HG03025 (cell line): ENCODE measurements around the gene NFAM1.

ENCODE experiments used
- ATAC-seq: cut with Tn5 transposase; IDR thresholded peaks from one replicate; pipeline ENCODE4 v1.9.1; 2021; ENCODE audit warnings: mild to moderate bottlenecking, moderate library complexity; ENCODE audit not compliant: unreplicated experiment, low FRiP score

NFAM1 gene

GRCh38 chr22:42416671-42417230 lies 15.5 kb downstream of the NFAM1 start:
- ATAC-seq, result no peak

DNA sequence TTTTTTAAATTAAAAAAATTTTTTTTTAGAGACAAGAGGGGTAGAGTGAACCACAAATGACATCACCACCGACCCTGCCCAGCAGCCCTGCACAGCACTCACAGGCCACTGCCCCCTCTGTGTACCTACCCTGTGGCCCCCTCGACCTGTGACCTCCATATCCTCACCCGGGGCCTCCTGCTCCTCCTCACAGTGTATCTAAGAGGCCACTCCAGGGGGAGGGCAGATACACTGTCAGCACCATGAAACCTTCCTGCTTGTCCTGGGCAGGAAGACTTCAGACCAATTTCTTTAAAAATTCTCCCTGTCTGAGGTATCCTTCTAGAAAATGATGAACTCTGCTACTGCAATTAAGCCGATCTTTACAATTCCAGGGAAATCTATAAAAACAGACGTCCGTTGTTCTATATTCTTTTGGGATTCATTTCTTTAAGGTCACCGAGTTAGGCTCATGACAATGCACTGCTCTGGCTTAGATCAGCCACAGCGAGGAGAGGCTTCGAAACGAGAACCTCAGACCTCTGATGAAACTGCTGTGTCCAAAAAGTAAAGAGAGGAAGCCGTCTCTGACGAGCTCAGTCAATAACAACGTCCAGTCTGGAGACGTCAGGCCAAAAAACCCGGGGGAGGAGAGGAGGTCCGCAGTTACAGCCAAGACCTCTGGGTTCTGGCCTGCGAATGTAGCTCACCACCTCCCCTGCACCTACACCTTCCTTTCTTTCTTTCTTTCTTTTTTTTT lies 17.5 kb downstream of the NFAM1 start:
- no peak for ATAC-seq

DNA sequence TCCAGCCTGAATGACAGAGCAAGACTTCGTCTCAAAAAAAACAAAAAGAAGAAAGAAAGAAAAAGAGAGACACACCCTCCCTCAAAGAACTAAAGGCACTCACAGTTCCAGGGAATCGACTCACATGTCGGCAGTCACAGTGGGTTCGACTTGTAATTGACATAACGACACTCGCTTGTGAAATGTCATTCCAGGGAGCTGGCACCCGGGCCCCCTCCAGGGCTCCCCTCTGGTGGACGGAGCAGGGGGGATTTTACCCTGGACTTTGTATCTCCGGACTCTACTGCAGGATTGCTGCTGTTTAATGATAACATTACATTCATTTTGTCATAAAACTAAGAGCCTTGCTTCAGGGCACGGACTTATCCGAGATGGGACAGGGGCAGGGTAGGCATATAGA lies 18.2 kb downstream of the NFAM1 start:
- ATAC-seq, result no peak

- ATAC-seq, result no peak
Measured at GRCh38 chr22:42412744-42413333, 19.4 kb downstream of the NFAM1 start.

GRCh38 chr22:42410708-42411107 lies 21.5 kb downstream of the NFAM1 start:
- no peak for ATAC-seq

DNA sequence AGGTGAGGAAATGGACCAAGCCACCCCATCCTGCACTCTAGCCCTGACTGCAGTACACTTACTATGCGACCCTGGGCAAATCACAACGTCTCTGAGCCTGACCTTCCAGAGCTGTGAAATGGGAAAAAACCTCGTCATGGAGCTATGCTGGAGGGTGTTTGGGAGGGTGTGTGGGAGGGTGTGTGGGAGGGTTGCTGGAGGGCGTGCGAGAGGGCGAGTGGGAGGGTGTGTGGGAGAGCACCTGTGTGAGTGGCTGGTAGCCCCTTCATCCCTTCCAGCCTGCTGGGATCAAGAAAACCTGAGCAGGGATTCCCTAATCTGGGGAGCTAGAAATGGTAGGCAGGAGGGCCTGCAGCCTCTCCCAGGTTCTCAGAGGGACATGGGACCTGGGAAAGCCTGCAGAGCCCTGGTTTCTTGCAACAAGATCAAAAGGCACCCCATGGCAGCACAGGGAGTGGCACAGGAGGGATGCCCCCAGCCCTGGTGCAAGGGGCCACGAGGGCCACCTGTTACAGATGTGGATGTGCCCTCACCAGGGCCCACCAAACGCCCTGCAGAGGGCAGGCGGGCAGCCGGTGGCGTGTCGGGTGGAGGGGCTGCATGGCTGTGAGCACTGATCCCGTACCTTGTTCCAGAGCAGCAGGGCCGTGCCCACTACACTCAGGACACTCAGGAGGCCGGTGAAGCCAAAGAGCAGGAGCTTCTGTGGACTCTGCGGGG lies 23.2 kb downstream of the NFAM1 start:
- ATAC-seq, result no peak

DNA sequence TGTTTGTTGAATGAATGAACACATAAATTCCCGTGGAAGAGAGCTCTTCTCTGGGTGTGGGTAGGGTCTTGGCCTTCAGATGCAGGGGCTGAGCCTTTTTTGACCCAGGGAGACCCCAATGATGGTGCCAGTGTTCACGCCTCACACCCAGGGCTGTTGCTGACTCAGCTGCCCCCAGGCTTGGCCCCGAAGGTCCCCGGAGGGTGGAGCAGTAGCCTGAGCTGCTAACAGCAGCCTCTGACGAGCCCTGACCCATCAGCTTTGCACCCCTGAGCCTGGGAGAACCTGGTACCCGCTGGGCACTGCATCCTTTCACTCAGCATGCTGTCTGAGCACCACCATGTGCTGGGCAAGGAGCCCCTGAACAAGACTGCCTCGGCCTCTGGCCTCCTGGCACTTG lies 23.9 kb downstream of the NFAM1 start:
- ATAC-seq, result no peak

DNA sequence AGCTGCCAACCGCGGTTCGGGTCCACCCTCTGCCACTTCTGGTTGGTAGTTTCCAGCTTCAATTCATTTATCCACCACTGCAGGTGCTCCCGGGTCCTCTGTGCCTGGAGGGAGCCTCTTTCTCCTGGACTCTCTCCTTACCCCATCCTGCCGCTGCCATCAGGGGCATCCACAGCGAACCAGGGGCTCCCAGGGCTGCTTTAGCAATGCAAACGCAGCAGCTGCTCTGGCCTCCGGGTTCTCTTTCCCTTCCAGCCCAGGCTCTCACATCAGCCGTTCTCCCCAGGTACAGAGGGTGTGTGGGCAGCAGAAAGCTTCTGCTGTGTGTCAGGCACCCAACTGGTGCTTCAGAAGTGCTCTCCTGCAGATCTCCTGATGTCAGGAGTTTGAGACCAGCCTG lies 27.9 kb downstream of the NFAM1 start:
- ATAC-seq, result no peak

GRCh38 chr22:42401535-42402334 lies 30.5 kb downstream of the NFAM1 start:
- ATAC-seq, result no peak

- ATAC-seq, result no peak
Measured at GRCh38 chr22:42400811-42401534, 31.2 kb downstream of the NFAM1 start.

GRCh38 chr22:42399315-42400271 lies 32.6 kb downstream of the NFAM1 start:
- no peak for ATAC-seq

DNA sequence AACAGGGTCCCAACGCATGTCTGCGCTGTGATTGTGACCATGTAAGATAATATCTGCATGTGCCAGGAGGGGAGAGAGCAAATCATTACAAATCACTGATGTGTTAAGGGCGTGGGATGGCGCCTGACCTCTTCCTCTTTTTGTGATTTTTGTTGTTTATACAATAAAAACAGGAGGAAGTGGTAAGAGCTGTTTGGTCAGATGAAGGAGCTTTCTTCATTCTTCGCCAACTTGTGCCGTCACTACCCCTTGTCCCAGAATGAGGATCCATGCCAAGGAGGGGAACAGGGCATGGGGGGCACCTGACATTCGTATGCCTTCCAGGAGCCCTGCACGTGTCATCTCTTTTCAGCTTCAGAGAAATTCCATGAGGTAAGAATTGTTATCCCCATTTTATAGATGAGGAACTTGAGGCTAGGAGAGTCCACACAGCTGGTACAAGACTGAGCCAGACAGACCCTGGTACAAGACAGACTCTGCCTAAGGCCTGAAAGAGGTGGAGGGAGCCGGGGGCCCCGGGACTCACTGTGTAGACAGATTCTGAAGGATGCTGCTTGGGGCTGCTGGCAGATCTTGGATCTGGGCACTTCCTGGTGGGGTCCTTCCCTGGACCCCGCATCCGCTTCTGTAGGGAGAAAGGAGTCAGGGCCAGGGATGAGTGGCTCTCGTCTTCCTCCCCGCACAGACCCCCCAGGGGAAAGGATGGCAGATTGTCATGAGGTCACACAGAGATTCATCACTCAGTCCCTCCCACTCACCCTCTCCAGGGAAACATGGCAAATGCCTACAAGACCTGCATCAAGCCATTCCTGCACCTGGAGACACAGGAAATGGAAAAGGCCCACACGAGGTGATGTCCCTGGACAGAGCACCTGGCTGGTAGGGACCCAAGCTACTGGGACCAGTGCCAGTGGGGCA lies 34.6 kb downstream of the NFAM1 start:
- ATAC-seq, result no peak

GRCh38 chr22:42396621-42397331 lies 35.4 kb downstream of the NFAM1 start:
- no peak for ATAC-seq

DNA sequence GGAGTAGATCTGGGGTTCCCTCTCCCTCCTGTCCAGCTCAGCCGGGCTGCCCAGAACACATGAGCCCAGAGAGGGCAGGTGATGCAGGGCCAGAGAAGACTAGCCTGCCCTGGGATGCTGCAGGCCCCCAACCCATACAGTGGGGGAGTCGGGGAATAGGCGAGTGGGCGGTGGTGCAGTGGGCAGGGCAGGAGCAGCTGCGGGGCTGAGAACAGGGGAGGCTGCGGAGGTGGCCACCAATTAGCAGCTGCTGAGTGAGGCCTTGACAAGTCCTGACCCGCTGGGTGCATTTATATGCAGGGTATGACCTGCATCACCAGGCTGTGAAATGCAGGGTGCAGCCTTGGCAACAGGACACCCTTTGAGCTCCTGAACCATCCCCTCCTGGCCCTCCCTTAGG lies 43.1 kb downstream of the NFAM1 start:
- ATAC-seq, result no peak

GRCh38 chr22:42388130-42388797 lies 43.9 kb downstream of the NFAM1 start:
- ATAC-seq, result no peak

- ATAC-seq, result no peak
Measured at GRCh38 chr22:42387631-42388030, 44.6 kb downstream of the NFAM1 start.

GRCh38 chr22:42385696-42386095 lies 46.5 kb downstream of the NFAM1 start:
- no peak for ATAC-seq
